NCI-H2107 treated with DMSO at 0.1 percent for 48 hours (cell line): ENCODE measurements around the gene SCYGR4.
A peak's percentile ranks its signal among the peaks of the same experiment; 100 is the strongest.
"Not testable (repeated sequence)": the region's sequence is repeated elsewhere in the genome, so short reads cannot be mapped to it uniquely, and the experiment has no call there.

Experiments used
- DNase-seq: peaks from one replicate; lab custom pipeline; 2025; ENCODE audit not compliant: unreplicated experiment; lab: John Stamatoyannopoulos, UW

Gene SCYGR4, protein sequence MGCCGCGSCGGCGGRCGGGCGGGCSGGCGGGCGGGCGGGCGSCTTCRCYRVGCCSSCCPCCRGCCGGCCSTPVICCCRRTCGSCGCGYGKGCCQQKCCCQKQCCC

DNA sequence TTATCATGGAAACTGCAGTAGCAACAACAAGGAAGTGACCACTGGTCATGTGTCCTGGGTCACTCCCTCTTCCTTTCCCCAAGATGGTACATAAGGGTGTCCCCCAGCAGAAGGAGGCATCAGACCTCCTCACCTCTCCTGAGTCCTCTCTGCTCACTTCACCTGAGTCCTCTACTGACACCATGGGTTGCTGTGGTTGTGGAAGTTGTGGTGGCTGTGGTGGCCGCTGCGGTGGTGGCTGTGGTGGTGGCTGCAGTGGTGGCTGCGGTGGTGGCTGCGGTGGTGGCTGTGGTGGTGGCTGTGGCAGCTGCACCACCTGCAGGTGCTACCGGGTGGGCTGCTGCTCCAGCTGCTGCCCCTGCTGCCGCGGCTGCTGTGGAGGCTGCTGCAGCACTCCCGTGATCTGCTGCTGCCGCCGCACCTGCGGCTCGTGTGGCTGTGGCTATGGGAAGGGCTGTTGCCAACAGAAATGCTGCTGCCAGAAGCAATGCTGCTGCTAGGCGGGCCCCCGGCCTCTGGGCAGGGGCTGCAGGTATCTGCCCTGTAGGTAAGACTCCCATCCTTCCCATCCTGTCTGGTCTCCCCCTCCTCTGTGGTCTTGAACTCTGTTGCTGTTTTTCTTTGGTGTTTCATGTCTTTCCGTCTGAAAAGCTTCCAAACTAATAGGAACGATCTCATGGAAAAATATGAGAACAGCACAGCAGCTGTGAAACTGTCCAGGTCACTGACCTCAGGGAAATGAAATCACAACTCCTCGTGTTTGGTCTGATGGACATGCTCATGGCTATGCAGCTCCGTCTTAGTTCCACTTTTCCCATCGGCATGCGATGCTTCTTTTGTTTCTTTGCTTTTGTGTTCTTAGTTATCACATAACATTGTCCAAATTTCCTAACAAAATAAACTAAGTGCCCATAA, at the start of gene SCYGR4:
TSS of gene SCYGR4 (plus strand) at position 183 of the 915 bp plus-strand sequence. CDS start at position 183, 0 bp downstream.
- DNase-seq: no peak

DNA sequence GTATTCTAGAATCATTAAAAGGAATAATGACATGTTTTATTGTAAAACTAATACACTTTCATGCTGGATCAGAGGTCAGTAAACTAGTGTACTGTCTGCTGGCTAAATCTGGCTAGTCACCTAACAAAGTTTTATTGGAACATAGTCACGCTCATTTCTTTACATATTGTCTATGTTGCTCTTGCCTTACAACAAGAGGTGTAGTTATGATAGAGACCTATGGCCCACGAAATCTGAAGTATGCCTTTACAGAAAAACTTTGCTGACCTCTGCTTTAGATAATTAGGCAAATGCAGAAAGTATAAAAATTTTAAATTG, 48.5 kb upstream of the SCYGR4 start:
- no peak for DNase-seq

DNA sequence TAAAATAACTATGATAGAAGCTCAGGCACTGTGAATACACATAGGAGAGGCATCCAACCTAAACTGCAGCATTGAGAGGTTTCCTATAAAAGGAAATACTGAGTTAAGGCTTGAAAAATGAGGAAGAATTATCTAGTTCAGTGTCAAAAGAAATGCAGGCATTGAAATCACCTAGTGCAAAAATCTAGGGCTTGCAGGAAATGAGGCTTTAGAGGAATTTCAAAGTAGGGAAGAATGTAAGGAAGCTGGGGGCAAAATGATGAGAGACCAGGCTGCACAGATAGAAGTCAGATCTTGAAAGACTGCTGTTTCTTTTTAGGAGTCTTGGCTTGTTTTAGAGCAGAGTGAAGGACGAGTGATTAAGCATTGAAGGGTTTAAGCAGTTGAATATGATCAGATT, 46.7 kb upstream of the SCYGR4 start:
- no peak for DNase-seq

DNA sequence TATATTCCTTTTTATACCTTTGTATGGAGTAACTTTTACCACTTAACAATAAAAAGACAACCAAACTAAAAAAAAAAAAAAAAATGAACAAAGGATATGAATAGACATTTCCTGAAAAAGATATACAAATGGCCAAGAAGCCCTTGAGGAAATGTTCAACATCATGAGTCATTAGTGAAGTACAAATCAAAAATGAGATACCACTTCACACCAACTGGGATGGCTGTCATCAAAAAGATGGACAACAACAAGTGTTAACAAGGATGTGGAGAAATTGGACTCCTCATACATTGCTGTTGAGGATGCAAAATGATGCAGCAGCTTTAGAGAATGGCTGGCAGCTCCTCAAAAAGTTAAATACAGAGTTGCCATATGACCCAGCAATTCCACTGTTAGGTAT, 41.2 kb upstream of the SCYGR4 start:
- DNase-seq: no peak

DNA sequence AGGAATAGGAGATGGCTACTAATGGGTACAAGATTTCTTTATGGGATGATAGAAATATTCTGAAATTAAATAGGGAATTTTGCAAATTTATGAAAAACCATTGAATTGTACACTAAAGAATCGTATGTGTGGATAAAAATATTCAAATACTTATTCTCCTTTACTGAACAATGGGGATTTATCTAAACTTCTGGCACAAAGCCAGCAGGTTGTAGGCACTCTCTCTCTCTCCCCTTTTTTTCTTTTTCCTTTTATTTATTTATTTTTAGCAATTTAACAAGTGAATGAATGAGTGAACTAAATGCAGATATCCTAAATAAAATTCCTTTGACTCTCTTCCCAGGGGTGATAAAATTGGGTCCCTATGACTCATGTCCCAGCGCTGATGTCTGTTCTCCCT, 40.5 kb upstream of the SCYGR4 start:
- DNase-seq: no peak

DNA sequence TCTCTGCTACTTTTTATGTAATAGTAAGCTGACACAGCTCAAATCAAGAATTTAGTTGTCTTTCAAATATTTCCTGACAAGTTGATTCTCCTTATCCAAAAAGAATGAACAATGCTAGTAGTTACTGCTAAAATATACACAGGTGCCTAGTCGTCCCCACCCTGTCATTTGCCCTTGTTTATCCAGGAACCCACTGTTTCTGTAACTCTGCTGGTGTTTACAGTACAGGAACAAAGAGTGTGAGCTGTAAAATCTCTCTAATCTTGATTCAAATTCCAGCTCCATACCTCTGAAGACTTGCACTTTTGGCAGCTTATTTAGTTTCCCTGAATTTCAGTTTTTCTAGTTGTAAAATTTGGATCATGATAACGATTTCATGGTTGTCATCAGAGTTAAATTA, 39.7 kb upstream of the SCYGR4 start:
- no peak for DNase-seq

DNA sequence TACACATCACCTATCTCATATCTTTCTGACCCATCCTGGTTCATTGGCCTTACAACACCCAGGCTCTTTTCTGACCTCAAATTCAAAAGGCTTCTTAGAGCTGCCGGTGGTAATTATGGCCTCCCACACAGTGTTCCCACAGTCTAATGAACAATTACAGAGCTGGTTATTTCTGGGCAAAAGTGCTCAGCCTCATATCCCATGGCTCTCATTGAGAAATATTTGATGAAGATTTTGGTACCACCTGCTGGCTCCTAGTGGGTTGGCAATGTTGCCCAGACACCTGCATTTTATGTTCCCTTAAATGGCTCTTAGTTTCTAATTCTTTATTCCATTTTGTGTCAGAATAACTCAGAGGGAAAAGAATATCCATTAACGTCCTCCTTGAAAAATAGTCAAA, 38.7 kb upstream of the SCYGR4 start:
- DNase-seq: peak; percentile 5

DNA sequence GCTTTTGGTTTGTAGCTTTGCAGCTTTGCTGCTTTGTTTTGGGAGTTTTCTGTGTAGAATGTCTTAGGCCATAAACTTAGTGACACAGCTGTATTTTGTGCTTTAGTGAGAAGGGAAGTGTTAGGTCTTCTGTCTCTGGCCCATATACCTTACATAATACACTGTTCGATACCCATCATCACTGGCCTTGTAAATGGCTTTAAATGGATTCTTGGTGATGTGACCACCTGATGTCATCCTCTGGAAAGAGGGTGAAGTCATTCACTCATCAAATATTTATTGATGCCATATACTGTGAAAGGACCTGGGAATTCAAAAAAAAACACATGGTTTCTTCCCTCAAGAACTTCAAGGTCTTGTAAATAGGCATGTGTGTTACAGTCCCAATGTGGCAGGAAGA, 37.5 kb upstream of the SCYGR4 start:
- DNase-seq: no peak

DNA sequence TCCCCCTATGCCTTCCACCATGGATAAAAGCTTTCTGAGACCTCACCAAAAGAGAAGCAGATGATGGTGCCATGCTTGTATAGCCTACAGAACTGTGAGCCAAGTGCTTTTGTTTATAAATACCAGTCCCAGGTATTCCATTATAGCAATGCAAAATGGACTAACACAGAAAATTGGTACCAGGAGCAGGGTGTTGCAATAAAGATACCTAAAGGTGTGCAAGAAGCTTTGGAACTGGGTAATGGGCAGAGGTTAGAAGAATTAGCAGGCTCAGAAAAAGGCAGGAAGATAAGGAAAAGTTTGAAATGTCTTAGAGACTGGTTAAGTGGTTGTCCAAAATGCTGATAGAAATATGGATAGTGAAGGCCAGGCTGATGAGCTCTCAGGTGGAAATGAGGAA, 34.9 kb upstream of the SCYGR4 start:
- no peak for DNase-seq

DNA sequence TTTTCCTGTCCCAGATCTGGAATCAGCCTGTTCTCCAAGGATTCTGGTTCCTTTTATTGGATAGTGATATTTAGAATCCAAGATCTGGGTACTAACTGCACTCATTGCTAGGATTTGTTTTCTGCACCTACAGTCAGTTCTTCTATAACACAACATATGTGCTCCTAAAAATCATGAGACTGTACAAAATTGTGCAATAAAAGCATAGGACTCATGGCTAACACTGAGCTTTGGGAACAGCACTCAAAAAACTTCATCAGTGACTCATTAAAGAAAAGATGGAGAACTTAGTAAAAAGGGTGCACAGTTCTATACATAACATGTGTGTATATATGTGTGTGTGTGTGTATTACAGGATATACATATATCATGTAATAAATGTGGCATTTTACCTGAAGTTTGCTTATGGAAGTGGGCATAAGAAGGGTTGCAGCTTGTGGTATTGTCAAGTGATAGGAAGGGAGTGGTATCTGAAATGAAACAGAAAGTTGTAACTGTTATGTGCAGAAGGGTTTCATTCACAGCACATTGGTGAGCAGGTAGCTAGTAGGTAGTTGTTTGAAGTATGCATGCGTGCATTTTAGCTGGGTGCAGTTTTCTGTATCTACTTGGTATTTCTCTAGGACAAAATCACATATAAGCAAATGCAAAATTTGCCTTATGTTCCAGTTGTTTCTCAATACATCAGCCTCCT, 24.5 kb upstream of the SCYGR4 start:
- DNase-seq: no peak

DNA sequence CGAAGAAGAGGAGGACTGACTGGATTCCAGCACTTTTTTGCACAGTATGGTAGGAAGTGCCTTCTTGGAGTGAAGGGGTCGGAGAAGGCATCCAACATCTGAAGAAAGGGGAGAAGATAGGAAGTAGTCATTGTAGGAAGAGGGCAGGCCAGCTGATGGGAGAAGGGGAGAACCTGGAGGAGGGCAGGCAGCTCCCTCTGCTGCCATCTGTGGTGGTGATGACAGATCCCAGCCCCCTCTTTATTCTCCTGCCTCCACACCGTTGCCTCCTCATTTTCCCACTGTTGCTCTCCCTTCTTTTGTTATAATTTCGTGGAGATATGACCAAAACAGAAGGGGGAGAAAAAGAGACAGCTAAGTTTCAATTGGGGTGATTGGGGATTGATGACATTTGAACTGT, 21.5 kb upstream of the SCYGR4 start:
- DNase-seq: no peak

DNA sequence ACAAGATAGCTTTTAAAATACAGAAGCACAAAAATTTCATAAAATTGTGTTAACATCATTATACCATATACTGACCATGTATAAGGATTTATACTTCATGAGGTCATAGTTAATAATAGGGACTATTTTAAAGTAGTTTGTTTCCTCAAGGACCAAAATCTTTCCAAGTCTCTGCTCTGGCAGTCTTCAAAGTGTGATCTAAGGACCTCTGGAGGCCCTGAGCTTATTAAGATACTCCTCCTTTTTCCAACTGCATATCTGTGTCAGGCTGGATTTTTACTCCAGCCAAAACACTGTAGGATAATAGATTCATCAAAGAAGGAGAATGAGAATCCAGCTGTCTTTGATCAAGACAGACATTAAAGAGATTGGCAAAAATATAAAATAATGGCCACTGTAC, 20.3 kb upstream of the SCYGR4 start:
- no peak for DNase-seq

DNA sequence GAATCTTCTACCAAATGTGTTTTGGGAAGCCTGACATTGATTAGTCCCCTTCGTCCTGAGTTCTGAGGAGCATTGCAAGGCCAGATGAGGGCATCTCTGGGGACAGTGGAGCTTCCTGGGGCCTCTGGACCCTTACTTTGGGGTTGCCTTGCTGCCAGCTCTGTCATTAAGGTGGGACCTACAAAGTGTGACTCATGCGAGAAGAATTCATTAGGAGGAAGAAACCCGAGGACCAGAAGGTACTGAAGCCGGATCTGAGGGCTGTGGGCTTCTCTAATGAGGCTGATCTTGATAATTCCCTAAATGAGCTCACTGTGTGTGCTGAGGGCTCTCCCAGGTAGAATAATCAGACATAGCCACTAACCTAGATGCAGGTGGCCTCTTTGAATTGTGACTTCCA, 19.3 kb upstream of the SCYGR4 start:
- no peak for DNase-seq

DNA sequence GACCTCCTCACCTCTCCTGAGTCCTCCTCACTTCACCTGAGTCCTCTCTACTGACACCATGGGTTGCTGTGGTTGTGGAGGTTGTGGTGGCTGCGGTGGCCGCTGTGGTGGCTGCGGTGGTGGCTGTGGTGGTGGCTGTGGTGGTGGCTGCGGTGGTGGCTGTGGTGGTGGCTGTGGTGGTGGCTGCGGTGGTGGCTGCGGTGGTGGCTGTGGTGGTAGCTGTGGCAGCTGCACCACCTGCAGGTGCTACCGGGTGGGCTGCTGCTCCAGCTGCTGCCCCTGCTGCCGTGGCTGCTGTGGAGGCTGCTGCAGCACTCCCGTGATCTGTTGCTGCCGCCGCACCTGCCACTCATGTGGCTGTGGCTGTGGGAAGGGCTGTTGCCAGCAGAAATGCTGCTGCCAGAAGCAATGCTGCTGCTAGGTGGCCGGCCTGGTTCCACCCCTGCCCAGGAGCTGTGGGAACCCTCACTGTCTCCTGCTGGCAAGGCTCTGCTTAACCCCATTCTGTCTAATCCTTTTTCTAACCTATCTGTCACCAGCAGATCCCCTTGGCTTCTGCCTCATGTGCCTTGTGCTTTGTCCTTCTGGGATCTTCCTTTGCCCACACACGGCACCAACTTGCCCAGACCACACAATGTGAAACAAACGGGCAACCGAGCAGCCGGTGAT, 18.3 kb upstream of the SCYGR4 start, which contains the start of gene SCYGR2:
TSS of gene SCYGR2 (plus strand) at position 59 of the 669 bp plus-strand sequence. CDS start at position 59, 0 bp downstream.
- not testable (repeated sequence) for DNase-seq

DNA sequence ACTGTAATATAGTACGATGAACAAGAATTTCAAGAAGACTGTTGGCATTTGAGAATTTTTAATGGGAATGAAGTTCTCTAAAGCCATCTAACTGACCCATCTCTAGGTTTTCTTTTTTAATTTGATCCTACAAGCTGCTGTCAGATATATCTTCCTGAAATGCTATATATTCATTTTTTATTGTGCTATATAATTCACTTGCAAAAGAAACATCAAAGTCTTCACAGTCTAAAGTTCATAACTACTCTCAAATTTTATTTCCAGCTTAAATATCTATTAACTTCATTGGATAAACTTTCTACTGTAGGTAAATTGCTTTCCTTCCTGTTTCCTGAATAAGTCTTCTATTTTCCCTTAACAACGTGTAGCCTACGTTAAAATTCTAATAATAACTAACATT, 14.9 kb upstream of the SCYGR4 start:
- DNase-seq: no peak

DNA sequence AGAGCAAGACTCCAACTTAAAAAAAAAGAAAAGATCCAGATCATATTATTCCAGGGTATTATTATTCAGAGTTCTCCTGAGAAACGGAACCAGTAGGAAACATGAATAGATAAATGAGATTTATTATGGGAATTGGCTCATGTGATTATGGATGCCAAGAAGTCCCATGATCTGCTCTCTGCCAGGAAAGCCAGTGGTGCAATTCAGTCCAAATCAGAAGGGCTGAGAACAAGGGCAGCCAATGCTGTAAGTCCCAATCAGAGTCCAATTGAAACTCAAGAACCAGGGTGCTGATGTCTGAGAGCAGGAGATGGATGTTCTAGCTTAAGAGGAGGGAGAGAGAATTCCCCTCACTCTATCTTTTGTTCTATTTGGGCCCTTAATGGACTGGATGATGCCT, 10.8 kb upstream of the SCYGR4 start:
- no peak for DNase-seq

DNA sequence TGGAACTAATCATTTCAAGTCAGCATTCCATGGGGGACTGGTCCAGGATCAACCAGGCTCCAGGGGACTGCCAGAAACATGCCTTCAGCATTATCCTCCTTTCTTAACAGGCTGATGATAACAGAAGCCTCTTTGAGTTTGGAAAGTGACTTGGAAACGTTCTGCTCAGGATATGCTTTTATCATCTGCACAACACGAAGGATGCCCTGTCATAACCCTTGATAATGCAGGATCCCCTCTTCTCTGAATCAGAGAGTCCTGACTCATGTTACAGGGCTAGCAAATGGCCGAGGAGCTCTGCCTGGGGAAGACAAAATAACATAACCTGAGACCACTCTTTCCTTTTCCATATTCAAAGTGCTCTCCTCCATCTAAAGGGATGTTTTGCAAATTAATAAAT, 9.4 kb upstream of the SCYGR4 start:
- no peak for DNase-seq

DNA sequence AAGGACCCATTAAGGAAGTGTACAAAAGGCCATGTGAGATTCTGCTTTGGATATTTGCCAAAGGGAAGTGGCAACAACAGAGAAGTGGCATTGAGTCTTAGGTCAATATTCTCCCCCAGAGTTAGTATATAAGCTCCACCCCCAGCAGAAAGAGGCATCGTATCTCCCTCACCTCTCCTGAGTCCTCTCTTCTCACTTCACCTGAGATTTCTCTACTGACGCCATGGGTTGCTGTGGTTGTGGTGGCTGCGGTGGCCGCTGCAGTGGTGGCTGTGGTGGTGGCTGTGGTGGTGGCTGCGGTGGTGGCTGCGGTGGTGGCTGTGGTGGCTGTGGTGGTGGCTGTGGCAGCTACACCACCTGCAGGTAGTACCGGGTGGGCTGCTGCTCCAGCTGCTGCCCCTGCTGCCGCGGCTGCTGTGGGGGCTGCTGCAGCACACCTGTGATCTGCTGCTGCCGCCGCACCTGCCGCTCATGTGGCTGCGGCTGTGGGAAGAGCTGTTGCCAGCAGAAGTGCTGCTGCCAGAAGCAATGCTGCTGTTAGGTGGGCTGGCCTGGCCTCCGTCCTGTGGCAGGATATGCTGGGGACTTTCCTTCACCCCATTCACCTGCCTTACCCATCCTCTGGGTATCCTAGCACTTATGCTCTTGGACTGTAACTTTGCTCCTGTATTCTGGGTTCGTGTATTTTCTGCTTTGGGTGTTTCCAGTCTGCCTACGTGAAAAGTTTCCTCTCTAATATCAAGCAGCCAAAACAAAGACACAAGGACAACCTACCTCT, 8.5 kb upstream of the SCYGR4 start:
- peak; percentile 2 for DNase-seq

DNA sequence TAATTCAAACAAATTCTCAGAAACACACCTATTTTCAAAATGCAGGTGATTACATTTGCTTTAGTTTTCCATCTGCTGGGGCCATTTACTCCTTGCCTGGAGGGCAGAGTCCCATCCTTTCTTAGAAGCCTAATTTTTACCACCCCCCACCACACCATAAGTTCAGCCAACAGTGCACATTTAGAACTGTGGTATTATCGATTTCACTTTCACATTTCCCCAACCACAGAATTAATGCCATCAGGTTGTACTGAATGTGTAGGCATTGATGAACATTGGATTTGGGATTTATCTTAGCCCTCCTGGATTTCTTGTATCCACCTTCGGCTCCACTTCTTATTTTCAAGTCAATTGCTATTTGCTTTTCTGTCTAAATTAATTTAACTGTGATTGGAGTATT, 7.2 kb upstream of the SCYGR4 start:
- no peak for DNase-seq

DNA sequence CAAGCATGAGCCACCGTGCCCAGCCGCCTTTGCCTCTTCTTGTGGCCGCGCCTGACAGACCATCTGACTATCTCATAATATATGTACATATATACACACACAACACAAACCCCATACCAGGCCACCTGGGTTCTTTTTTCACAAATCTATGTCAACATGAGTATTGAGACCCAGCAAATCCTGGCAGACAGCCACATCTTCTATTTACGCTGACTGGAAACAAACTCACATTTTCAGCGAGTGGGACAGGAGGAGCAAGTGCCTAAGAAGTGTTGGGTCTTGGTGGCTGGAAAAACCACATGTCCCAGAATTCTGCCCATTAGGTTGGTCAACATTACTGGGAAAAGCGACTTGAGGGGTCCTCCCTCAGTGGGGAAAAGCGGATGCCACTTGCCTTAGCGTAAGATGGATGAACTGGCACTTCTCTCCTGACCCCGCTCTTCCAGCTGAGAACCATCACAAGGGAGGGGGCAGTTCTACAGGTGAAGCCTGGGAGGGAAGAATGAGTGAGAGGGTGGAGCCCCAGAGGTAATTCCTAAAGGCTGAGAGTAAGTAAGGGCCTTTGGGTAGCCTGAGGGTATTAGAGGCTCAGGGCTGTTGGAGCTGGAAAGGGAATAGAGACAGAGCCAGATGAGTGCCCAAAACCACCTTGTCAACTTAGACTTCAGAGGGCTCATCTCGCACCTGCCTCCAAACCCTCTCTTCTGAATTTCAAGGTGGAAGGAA, 4.6 kb upstream of the SCYGR4 start:
- peak; percentile 2 for DNase-seq
